H1 (cell line): Measurements from ENCODE around the gene IFT20. TPM values are rescaled to one million over a fixed set of nuclear protein-coding genes. Genes with fewer than 3 reads are reported as not detected.

Source experiments
- CTCF ChIA-PET: fragments of 300-600 bp; sonication (Branson Sonifier 250); formaldehyde crosslinking; loops from one replicate; lab custom pipeline; 2021; ENCODE audit not compliant: partially characterized antibody; lab: Charles Lee
- POLR2A ChIA-PET: fragments of 300-600 bp; sonication (Branson Sonifier 250); formaldehyde crosslinking; loops from one replicate; lab custom pipeline; 2021; ENCODE audit warnings: inconsistent platforms; ENCODE audit not compliant: partially characterized antibody; lab: Charles Lee
- DNase-seq, 2 experiments: peaks; one replicate each; pipeline versions ENCODE4 v3.0.0 to v3.0.0-alpha.2; 2010 to 2022; ENCODE audit warnings: low spot score in 2 of 2, low read depth in 1 of 2, mixed read lengths in 1 of 2
- FAIRE-seq: peaks from 2 replicates; lab custom pipeline; 2011; peaks lifted over from hg19 to GRCh38; lab: Jason Lieb, UNC
- H2AFZ ChIP-seq: 2 replicates; pipeline ENCODE4 v1.8.1; 2012; ENCODE audit warnings: low read length, inconsistent platforms
- H2AK5ac ChIP-seq: 2 replicates; pipeline ENCODE4 v1.6.1; 2013; ENCODE audit warnings: low read depth, low read length
- H2BK120ac ChIP-seq: replicated peaks from 2 replicates; pipeline ENCODE3; 2013; ENCODE audit warnings: low read depth, low read length, inconsistent platforms
- H2BK12ac ChIP-seq: 2 replicates; pipeline ENCODE4 v1.6.1; 2013; ENCODE audit warnings: low read depth, low read length
- H2BK15ac ChIP-seq: 2 replicates; pipeline ENCODE4 v1.6.1; 2013; ENCODE audit warnings: low read length
- H2BK20ac ChIP-seq: 2 replicates; pipeline ENCODE4 v1.6.1; 2013; ENCODE audit warnings: low read length
- H2BK5ac ChIP-seq: 2 replicates; pipeline ENCODE4 v1.6.1; 2013; ENCODE audit warnings: low read depth, low read length
- H3K14ac ChIP-seq: 2 replicates; pipeline ENCODE4 v1.6.1; 2013; ENCODE audit warnings: inconsistent platforms; ENCODE audit not compliant: insufficient read length
- H3K18ac ChIP-seq: 2 replicates; pipeline ENCODE4 v1.6.1; 2013; ENCODE audit warnings: low read length; ENCODE audit errors: extremely low read depth
- H3K23ac ChIP-seq: 2 replicates; pipeline ENCODE4 v1.6.1; 2013; ENCODE audit warnings: inconsistent platforms; ENCODE audit not compliant: insufficient read length
- H3K23me2 ChIP-seq: 2 replicates; pipeline ENCODE4 v1.6.1; 2013; ENCODE audit warnings: low read depth, low read length
- H3K27ac ChIP-seq: 2 replicates; pipeline ENCODE4 v1.6.1; 2011; ENCODE audit warnings: low read depth, low read length, inconsistent platforms
- H3K27me3 ChIP-seq, 4 experiments: replicated peaks in 1 of 4; 1 replicate in 1 of 4; 2 replicates in 3 of 4; pipeline versions ENCODE4 v1.6.1 to v1.8.1; 2011 to 2013; ENCODE audit warnings: low read length in 3 of 4, mild to moderate bottlenecking in 3 of 4, inconsistent platforms in 2 of 4, mixed read lengths in 2 of 4, moderate library complexity in 1 of 4; ENCODE audit not compliant: control insufficient read depth in 3 of 4, insufficient read depth in 3 of 4; ENCODE audit errors: extremely low read depth in 1 of 4
- H3K36me3 ChIP-seq, 4 experiments: 2 replicates each; pipeline versions ENCODE4 v1.6.1 to v1.8.1; 2011 to 2013; ENCODE audit warnings: mild to moderate bottlenecking in 4 of 4, low read length in 3 of 4, moderate library complexity in 2 of 4, control low read depth in 1 of 4, inconsistent platforms in 1 of 4; ENCODE audit not compliant: insufficient read depth in 4 of 4, control insufficient read depth in 2 of 4
- H3K4ac ChIP-seq: replicated peaks from 2 replicates; pipeline ENCODE3; 2013; ENCODE audit warnings: low read length, low read depth, mixed read lengths, inconsistent platforms; ENCODE audit not compliant: insufficient read length
- H3K4me1 ChIP-seq, 4 experiments: replicated peaks in 1 of 4; 1 replicate in 1 of 4; 2 replicates in 3 of 4; pipeline versions ENCODE4 v1.6.1 to v1.8.1; 2011 to 2013; ENCODE audit warnings: low read length in 3 of 4, inconsistent platforms in 2 of 4, mixed read lengths in 1 of 4; ENCODE audit not compliant: insufficient read depth in 4 of 4, control insufficient read depth in 3 of 4
- H3K4me2 ChIP-seq, 2 experiments: 2 replicates each; pipeline versions ENCODE4 v1.6.1 to v1.8.1; 2011 to 2013; ENCODE audit warnings: low read depth in 2 of 2, low read length in 2 of 2, control low read depth in 1 of 2, inconsistent platforms in 1 of 2, mild to moderate bottlenecking in 1 of 2; ENCODE audit not compliant: insufficient read depth in 1 of 2
- H3K4me3 ChIP-seq, 4 experiments: fragments of 200-600, 300-600 bp in 1 of 4; sonication (generic), shearing (Covaris generic), sonication (Bioruptor Twin) in 1 of 4; 2 replicates each; pipeline versions ENCODE4 v1.5.1 to v1.8.1; 2011 to 2016; ENCODE audit warnings: low read length in 4 of 4, low read depth in 3 of 4, control low read depth in 2 of 4, inconsistent platforms in 2 of 4, mild to moderate bottlenecking in 2 of 4, mixed read lengths in 1 of 4, moderate library complexity in 1 of 4; ENCODE audit not compliant: insufficient read depth in 2 of 4; ENCODE audit errors: extremely low read depth in 1 of 4
- H3K56ac ChIP-seq: replicated peaks from 2 replicates; pipeline ENCODE3; 2013; ENCODE audit warnings: low read depth, mild to moderate bottlenecking, mixed read lengths, low read length, inconsistent platforms; ENCODE audit not compliant: insufficient read length
- H3K79me1 ChIP-seq: 2 replicates; pipeline ENCODE4 v1.6.1; 2013; ENCODE audit warnings: low read depth, low read length, control low read depth
- H3K79me2 ChIP-seq, 2 experiments: 2 replicates each; pipeline versions ENCODE4 v1.6.1 to v1.8.1; 2012 to 2013; ENCODE audit warnings: low read length in 2 of 2, mild to moderate bottlenecking in 2 of 2, inconsistent platforms in 1 of 2; ENCODE audit not compliant: insufficient read depth in 2 of 2, control insufficient read depth in 1 of 2
- H3K9ac ChIP-seq, 4 experiments: replicated peaks in 1 of 4; 1 replicate in 1 of 4; 2 replicates in 3 of 4; pipeline versions ENCODE4 v1.6.1 to v1.8.1; 2011 to 2013; ENCODE audit warnings: low read depth in 3 of 4, low read length in 3 of 4, control low read depth in 2 of 4, mild to moderate bottlenecking in 2 of 4, moderate library complexity in 2 of 4, inconsistent platforms in 1 of 4; ENCODE audit errors: extremely low read depth in 1 of 4
- H3K9me3 ChIP-seq, 2 experiments: 2 replicates each; pipeline versions ENCODE4 v1.6.1 to v1.8.1; 2012 to 2013; ENCODE audit warnings: mild to moderate bottlenecking in 2 of 2, moderate library complexity in 2 of 2, control low read depth in 1 of 2, inconsistent platforms in 1 of 2, low read depth in 1 of 2, low read length in 1 of 2, mixed read lengths in 1 of 2; ENCODE audit not compliant: insufficient read depth in 2 of 2
- H4K20me1 ChIP-seq, 2 experiments: replicated peaks in 1 of 2; 2 replicates each; pipeline versions ENCODE3 to v1.8.1; 2011 to 2013; ENCODE audit warnings: inconsistent platforms in 2 of 2, low read length in 2 of 2, mild to moderate bottlenecking in 1 of 2; ENCODE audit not compliant: insufficient read depth in 2 of 2, control insufficient read depth in 1 of 2
- H4K5ac ChIP-seq: 2 replicates; pipeline ENCODE4 v1.6.1; 2013; ENCODE audit warnings: low read length, low read depth, mixed read lengths, inconsistent platforms; ENCODE audit not compliant: insufficient read length
- H4K8ac ChIP-seq: 2 replicates; pipeline ENCODE4 v1.8.0; 2013; ENCODE audit warnings: mild to moderate bottlenecking, moderate library complexity, low read length, inconsistent platforms; ENCODE audit not compliant: insufficient read depth; ENCODE audit errors: extremely low read depth
- H4K91ac ChIP-seq: replicated peaks from 2 replicates; pipeline ENCODE3; 2013; ENCODE audit warnings: low read length, mixed read lengths, inconsistent platforms; ENCODE audit not compliant: insufficient read length
- KDM5A ChIP-seq: fragments of 200-600 bp; IDR thresholded peaks from 2 replicates; pipeline ENCODE4 v1.7.1; 2012; ENCODE audit warnings: mild to moderate bottlenecking, low read length, inconsistent platforms, mixed read lengths
- SP2 ChIP-seq: IDR thresholded peaks from 2 replicates; pipeline ENCODE4 v1.6.1; 2012; ENCODE audit warnings: mild to moderate bottlenecking, low read length, inconsistent platforms
- WGBS, 2 experiments: shearing (Covaris generic) in 1 of 2; methylation state at CpG; one replicate each; pipeline versions ENCODE4 v1.1.6 to v1.1.7; 2013 to 2015; ENCODE audit warnings: low lambda C conversion rate in 2 of 2, mixed read lengths in 2 of 2, inconsistent platforms in 1 of 2, low coverage in 1 of 2, missing lambda C conversion rate in 1 of 2; ENCODE audit not compliant: insufficient replicate concordance in 2 of 2, insufficient coverage in 1 of 2, insufficient read length in 1 of 2; ENCODE audit errors: extremely low coverage in 1 of 2, missing lambda C conversion rate in 1 of 2; 5-methylcytosine and 5-hydroxymethylcytosine counted together
- polyA plus RNA-seq, 7 experiments: library from polyadenylated mRNA; depleted of rRNA in 3 of 7; stranded (reverse) in 5 of 7; unstranded in 2 of 7; fragments of >200 nt in 5 of 7; fragments of 200-250 nt in 2 of 7; gene quantifications; 1 replicate in 5 of 7; 2 replicates in 1 of 7; 4 replicates in 1 of 7; pipeline versions ENCODE4 v1.2.1 to v1.2.3, GENCODE V29; 2011 to 2013; ENCODE audit warnings: missing spikeins in 2 of 7, mixed read lengths in 2 of 7
- total RNA-seq: library from RNA; stranded (reverse); fragmentation: NEBNext Ultra II Directional; extraction: Animal tissue kit (Norgen Biotek cat#: 25700); gene quantifications from 2 replicates; pipeline ENCODE4 v1.2.1, GENCODE V29; 2021

Gene IFT20
- total and polyA plus RNA-seq, 2 of the 8 experiments (the other 6 are each of a cell fraction or from before 2014, with no cell fraction given) = 9.0 to 21.0 TPM

DNA sequence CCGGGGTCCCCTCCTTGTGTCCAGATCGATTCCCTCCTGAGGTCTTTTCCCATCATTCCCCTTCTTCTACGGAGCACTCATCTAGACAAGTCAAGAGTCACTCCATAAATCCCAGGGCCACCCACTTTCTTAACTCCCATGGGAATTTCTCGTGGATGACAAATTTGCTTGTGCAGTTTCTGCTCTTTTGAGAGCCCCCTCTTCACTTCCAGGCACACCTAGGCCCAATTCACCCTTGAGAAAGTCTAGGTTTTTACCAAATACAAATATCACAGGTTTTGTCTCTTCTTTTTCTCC lies 22.6 kb upstream of the IFT20 start:
- Histone ChIP-seq H3K36me3 (peaks cover 20 to 41% (median 38%) of the 10 kb centered on the region in 4 experiments), H3K9ac (peak overlapping the region; percentile 85 to 91 (median 88); a peak in 6 of 7 replicates)
- no peak for FAIRE-seq

More for the DNA sequence above, 22.6 kb upstream of the IFT20 start:
- no peaks in the 10 kb centered on the region for H3K9me3 ChIP-seq
- peaks cover 3 to 13% (median 5%) of the 10 kb centered on the region in 4 experiments; a peak in 6 of 7 replicates for H3K4me1 ChIP-seq
- peak overlapping the region; percentile 97; the same call in 1 of the 2 replicates for H4K8ac ChIP-seq
- no peak overlapping the region for H3K18ac ChIP-seq
- H3K4me3 ChIP-seq = peak overlapping the region; percentile 82 to 97 (median 86)
- no peak overlapping the region for H2BK20ac ChIP-seq
- DNase-seq = no peak
- H4K91ac ChIP-seq = no peak overlapping the region
- peaks cover 0 to 18% of the 10 kb centered on the region in 2 experiments; a peak in 2 of 4 replicates for H3K79me2 ChIP-seq
- no peak overlapping the region for H3K4ac ChIP-seq
- TF ChIP-seq KDM5A = peak; percentile 83; the same call in 1 of the 2 replicates
- TF ChIP-seq SP2 = no peak
- H3K23ac ChIP-seq = no peak overlapping the region
- no peak overlapping the region for H2BK15ac ChIP-seq
- peak overlapping the region; percentile 70 for H3K27ac ChIP-seq
- no peak overlapping the region for H2BK120ac ChIP-seq
- peaks cover 0 to 1% of the 10 kb centered on the region in 2 experiments for H4K20me1 ChIP-seq
- peaks cover 4% of the 10 kb centered on the region; the same call in 1 of the 2 replicates for H3K79me1 ChIP-seq
- H3K56ac ChIP-seq = no peak overlapping the region
- no peaks in the 10 kb centered on the region for H3K27me3 ChIP-seq
- CTCF ChIA-PET = interaction anchor here (0.7 to 4.4 kb wide), 7 partner anchors 13 to 217 kb away, joined by 3 to 20 read pairs (median 3); partner anchors contain the start of genes IFT20, SARM1, TNFAIP1 and VTN
- 7% methylated on average over 4 of the region's 4 CpGs; no CpG with 5 or more reads in 1 of the 2 experiments for WGBS, 2 experiments
- H2BK12ac ChIP-seq = no peak overlapping the region
- no peak overlapping the region for H2AFZ ChIP-seq
- no peak overlapping the region for H2BK5ac ChIP-seq
- H3K23me2 ChIP-seq = peaks cover 9% of the 10 kb centered on the region
- POLR2A ChIA-PET = interaction anchor here (0.9 to 10.6 kb wide), 11 partner anchors 11 to 148 kb away, joined by 3 to 103 read pairs (median 9); partner anchors contain the start of genes FOXN1, IFT20, SARM1 and SEBOX
- H3K14ac ChIP-seq = no peak overlapping the region
- H3K4me2 ChIP-seq = peak overlapping the region; percentile 80 to 83
- H4K5ac ChIP-seq = no peak overlapping the region
- no peak overlapping the region for H2AK5ac ChIP-seq
